K562 treated with DMSO at 1 percent for 4 hours (cell line): ENCODE results near the gene FAM47A. TPM values are rescaled to one million over a fixed set of nuclear protein-coding genes. Genes with fewer than 3 reads are reported as not detected.

ENCODE experiments used
- total RNA-seq: library from RNA; unstranded; fragments of 300-600 nt; gene quantifications from 2 replicates; pipeline ENCODE4 v1.2.3, GENCODE V29; 2022; ENCODE audit not compliant: insufficient read depth

The FAM47A gene
- not detected in 2 replicates for total RNA-seq

GRCh38 chrX:34132028-34132427, at the start of gene FAM47A:
Gene FAM47A (minus strand): TSS chrX:34132314. CDS start chrX:34132278, 36 bp downstream.

